Body of pancreas (tissue), 4 donors: ENCODE measurements around the gene DCLK2.

Experiments used
- CTCF ChIP-seq, 7 experiments: fragments of 450-650 bp in 4 of 7; fragments of 200-600 bp in 3 of 7; sonication (generic) in 3 of 7; IDR thresholded peaks; one replicate each; pipeline ENCODE4 v1.5.1; 2016 to 2019; ENCODE audit warnings: antibody characterized with exemption in 7 of 7
- POLR2A ChIP-seq, 3 donors: fragments of 450-650 bp; IDR thresholded peaks; one replicate each; pipeline ENCODE4 v1.6.1; 2016; ENCODE audit warnings: antibody characterized with exemption in 3 of 3, mild to moderate bottlenecking in 2 of 3

- TF ChIP-seq CTCF (IDR thresholded peaks at IDR 0.05) (no peak), POLR2A (IDR thresholded peaks at IDR 0.05) (no peak)
These were observed 48.6 kb downstream of the DCLK2 start for GRCh38 chr4:150126864-150127203.
